ENCODE measurements around the gene GALNT18. TPM values are rescaled to one million over a fixed set of nuclear protein-coding genes. Genes with fewer than 3 reads are reported as not detected.

Gene GALNT18
- total RNA-seq, 1 experiment from 2014 or later: not detected

- Histone ChIP-seq H3K4me1 (replicated peaks; ENCODE audit: insufficient read depth) (no peaks in the 10 kb centered on the region), H3K4me3 (no peak overlapping the region), H3F3A (ENCODE audit: insufficient read depth, low read depth) (no peaks in the 10 kb centered on the region), H3K27me3 (ENCODE audit: insufficient read depth, low read depth) (peaks cover 14% of the 10 kb centered on the region), H4K20me1 (ENCODE audit: insufficient read depth) (no peaks in the 10 kb centered on the region), H3K36me3 (ENCODE audit: low read depth) (no peaks in the 10 kb centered on the region), H3K79me2 (ENCODE audit: low read depth) (no peaks in the 10 kb centered on the region), H3K4me2 (no peak overlapping the region), H2AFZ (no peak overlapping the region), H3K9me2 (ENCODE audit: insufficient read depth) (no peaks in the 10 kb centered on the region), H3K27ac (no peak overlapping the region), H3K9me3 (ENCODE audit: insufficient read depth, low read depth) (no peaks in the 10 kb centered on the region)
- CTCF ChIA-PET: no interaction called here
- BruUV-seq (replicated peaks): no TSS peak
- no peak for DNase-seq
- POLR2A ChIA-PET (ENCODE audit: unreplicated experiment): no interaction called here
- no peak for TF ChIP-seq EZH2 (IDR thresholded peaks at IDR 0.05; ENCODE audit: low read depth)
- TF ChIP-seq, protein P1, sequence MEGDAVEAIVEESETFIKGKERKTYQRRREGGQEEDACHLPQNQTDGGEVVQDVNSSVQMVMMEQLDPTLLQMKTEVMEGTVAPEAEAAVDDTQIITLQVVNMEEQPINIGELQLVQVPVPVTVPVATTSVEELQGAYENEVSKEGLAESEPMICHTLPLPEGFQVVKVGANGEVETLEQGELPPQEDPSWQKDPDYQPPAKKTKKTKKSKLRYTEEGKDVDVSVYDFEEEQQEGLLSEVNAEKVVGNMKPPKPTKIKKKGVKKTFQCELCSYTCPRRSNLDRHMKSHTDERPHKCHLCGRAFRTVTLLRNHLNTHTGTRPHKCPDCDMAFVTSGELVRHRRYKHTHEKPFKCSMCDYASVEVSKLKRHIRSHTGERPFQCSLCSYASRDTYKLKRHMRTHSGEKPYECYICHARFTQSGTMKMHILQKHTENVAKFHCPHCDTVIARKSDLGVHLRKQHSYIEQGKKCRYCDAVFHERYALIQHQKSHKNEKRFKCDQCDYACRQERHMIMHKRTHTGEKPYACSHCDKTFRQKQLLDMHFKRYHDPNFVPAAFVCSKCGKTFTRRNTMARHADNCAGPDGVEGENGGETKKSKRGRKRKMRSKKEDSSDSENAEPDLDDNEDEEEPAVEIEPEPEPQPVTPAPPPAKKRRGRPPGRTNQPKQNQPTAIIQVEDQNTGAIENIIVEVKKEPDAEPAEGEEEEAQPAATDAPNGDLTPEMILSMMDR (conservative IDR thresholded peaks at IDR 0.05): no peak
- intact Hi-C loops (cut with micrococcal nuclease; ENCODE audit: unreplicated experiment): no loop called here
These were observed 10.4 kb downstream of the GALNT18 start for GRCh38 chr11:11611381-11611780.

GRCh38 chr11:11608783-11609232, 13.0 kb downstream of the GALNT18 start:
- Histone ChIP-seq H3K4me3 (no peak overlapping the region), H4K20me1 (ENCODE audit: insufficient read depth) (no peaks in the 10 kb centered on the region), H3K4me1 (replicated peaks; ENCODE audit: insufficient read depth) (no peaks in the 10 kb centered on the region), H2AFZ (no peak overlapping the region), H3K27me3 (ENCODE audit: insufficient read depth, low read depth) (peaks cover 38% of the 10 kb centered on the region), H3K4me2 (no peak overlapping the region), H3K36me3 (ENCODE audit: low read depth) (no peaks in the 10 kb centered on the region), H3K79me2 (ENCODE audit: low read depth) (no peaks in the 10 kb centered on the region), H3K9me3 (ENCODE audit: insufficient read depth, low read depth) (no peaks in the 10 kb centered on the region), H3K27ac (no peak overlapping the region), H3K9me2 (ENCODE audit: insufficient read depth) (no peaks in the 10 kb centered on the region), H3F3A (ENCODE audit: insufficient read depth, low read depth) (no peaks in the 10 kb centered on the region)
- CTCF ChIA-PET: no interaction called here
- no peak for TF ChIP-seq EZH2 (IDR thresholded peaks at IDR 0.05; ENCODE audit: low read depth)
- TF ChIP-seq, protein P1 (conservative IDR thresholded peaks at IDR 0.05): no peak
- intact Hi-C loops (cut with micrococcal nuclease; ENCODE audit: unreplicated experiment): no loop called here
- no TSS peak for BruUV-seq (replicated peaks)
- POLR2A ChIA-PET (ENCODE audit: unreplicated experiment): no interaction called here
- no peak for DNase-seq

DNA sequence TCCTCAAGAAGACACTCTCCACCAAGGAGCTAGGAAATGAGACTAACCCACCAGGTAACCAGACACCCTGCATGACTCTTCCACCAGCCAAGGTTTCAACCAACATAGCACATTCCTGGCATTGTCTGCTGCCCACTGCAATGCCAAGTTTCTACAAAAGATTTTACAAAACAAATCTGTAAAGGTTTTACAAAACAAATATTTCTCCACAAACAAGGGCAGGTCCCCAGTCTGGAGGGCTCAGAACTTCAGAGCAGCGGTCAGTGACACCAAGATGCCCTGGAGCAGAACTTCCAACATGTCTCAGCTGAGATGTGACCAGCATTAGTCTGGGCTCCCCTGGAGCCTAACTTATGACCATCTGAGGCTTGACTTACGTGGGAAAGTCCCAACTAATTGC, 14.0 kb downstream of the GALNT18 start:
- Histone ChIP-seq H4K20me1 (ENCODE audit: insufficient read depth) (no peaks in the 10 kb centered on the region), H3K79me2 (ENCODE audit: low read depth) (no peaks in the 10 kb centered on the region), H3K9me3 (ENCODE audit: insufficient read depth, low read depth) (no peaks in the 10 kb centered on the region), H3K4me2 (no peak overlapping the region), H3K27me3 (ENCODE audit: insufficient read depth, low read depth) (peaks cover 40% of the 10 kb centered on the region), H3K27ac (no peak overlapping the region), H3K36me3 (ENCODE audit: low read depth) (no peaks in the 10 kb centered on the region), H3K4me1 (replicated peaks; ENCODE audit: insufficient read depth) (no peaks in the 10 kb centered on the region), H3F3A (ENCODE audit: insufficient read depth, low read depth) (no peaks in the 10 kb centered on the region), H3K4me3 (no peak overlapping the region), H3K9me2 (ENCODE audit: insufficient read depth) (no peaks in the 10 kb centered on the region), H2AFZ (no peak overlapping the region)
- no TSS peak for BruUV-seq (replicated peaks)
- DNase-seq: no peak
- POLR2A ChIA-PET (ENCODE audit: unreplicated experiment): no interaction called here
- intact Hi-C loops (cut with micrococcal nuclease; ENCODE audit: unreplicated experiment): no loop called here
- CTCF ChIA-PET: no interaction called here
- TF ChIP-seq, protein P1 (conservative IDR thresholded peaks at IDR 0.05): no peak
- no peak for TF ChIP-seq EZH2 (IDR thresholded peaks at IDR 0.05; ENCODE audit: low read depth)
